Right lobe of liver (tissue), 4 donors: Measurements from ENCODE around the gene DYRK2.

Experiments used
- CTCF ChIP-seq, 4 donors: fragments of 200-600 bp in 3 of 4; fragments of 450-650 bp in 1 of 4; IDR thresholded peaks; one replicate each; pipeline versions ENCODE4 v1.5.1 to v1.8.0; 2016 to 2022; ENCODE audit warnings: antibody characterized with exemption in 4 of 4, mild to moderate bottlenecking in 2 of 4
- POLR2A ChIP-seq: fragments of 450-650 bp; IDR thresholded peaks from one replicate; pipeline ENCODE4 v1.6.1; 2017; ENCODE audit warnings: antibody characterized with exemption, mild to moderate bottlenecking
- donor health status: DM: no; HTN: no; CAD: no.
- donor health status: DM: no; HTN: no; CAD: no.
- donor health status: DM: no; HTN: yes; CAD: no.

- no peak for TF ChIP-seq CTCF (IDR thresholded peaks at IDR 0.05)
- TF ChIP-seq POLR2A: no peak
Observed at GRCh38 chr12:67681941-67682620, 33.5 kb downstream of the DYRK2 start.
